ENCODE data around the gene CSNK1G1. TPM values are rescaled to one million over a fixed set of nuclear protein-coding genes. Genes with fewer than 3 reads are reported as not detected.
"Not testable (repeated sequence)": the region's sequence is repeated elsewhere in the genome, so short reads cannot be mapped to it uniquely, and the experiment has no call there.

Gene CSNK1G1
- total RNA-seq, 1 experiment from 2014 or later = 18.5 TPM

GRCh38 chr15:64137226-64137833 lies 218.6 kb downstream of the CSNK1G1 start:
- no peak for DNase-seq (ENCODE audit: low read depth, low spot score)
- in situ Hi-C loops (cut with HindIII; ENCODE audit: low pct_unique_long_range_greater_than_20kb, low sequenced_read_pairs) = no loop called here

DNA sequence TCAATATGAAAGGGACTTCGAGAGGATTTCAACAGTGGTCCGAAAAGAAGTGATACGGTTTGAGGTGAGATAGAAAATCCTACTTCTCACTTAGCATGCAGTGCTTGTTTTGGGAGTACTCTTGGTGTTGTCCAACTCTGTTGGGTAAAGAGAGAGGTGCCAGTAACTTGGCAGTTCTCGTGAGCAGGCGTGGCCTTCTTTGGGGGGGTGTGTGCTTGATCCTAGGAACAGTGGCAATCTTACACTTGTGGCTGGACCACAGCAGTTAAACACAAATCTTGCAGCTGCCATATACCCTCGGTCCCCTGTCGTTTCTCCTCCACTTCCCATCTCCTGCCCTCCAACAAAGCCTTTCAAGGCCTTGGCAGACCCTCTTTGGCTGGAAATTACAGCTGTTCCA lies 219.6 kb downstream of the CSNK1G1 start:
- in situ Hi-C loops (cut with HindIII; ENCODE audit: low pct_unique_long_range_greater_than_20kb, low sequenced_read_pairs) = no loop called here

GRCh38 chr15:64134345-64134829 lies 221.6 kb downstream of the CSNK1G1 start:
- DNase-seq (ENCODE audit: low read depth, low spot score) = no peak
- in situ Hi-C loops (cut with HindIII; ENCODE audit: low pct_unique_long_range_greater_than_20kb, low sequenced_read_pairs) = no loop called here

More for the DNA sequence above, 219.6 kb downstream of the CSNK1G1 start:
- DNase-seq (ENCODE audit: low read depth, low spot score) = no peak

DNA sequence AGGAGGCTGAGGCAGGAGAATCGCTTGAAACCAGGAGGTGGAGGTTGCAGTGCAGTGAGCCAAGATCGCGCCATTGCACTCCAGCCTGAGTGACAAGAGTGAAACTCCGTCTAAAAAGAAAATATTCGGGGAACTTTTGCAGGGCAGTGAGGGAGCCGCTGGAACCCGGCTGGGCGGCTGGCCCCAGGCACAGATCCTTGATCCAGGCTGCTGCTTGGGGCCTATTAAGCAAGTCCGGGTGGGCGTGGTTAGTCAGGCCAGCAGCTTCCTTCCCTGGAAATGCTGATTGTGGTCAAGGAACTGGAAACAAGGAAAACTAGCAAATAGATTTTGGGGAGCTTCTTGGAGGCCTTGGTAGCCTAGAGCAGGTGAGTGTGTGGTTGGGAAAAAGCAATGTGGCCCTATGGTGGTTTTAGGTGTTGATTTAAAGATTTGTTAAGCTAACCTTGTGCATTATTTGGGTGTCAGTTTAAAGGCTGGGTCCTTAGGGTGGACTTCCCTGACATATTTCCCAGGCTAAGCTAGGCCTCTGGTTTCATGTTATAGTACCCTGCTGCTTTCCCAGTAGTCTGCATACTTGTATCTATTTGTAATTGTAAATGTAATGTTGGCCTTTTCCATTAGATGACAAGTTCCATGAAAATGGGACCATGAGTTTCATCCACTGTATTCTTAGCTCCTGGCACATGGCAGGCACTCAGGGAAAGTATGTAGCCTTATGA lies 222.2 kb downstream of the CSNK1G1 start:
- in situ Hi-C loops (cut with HindIII; ENCODE audit: low pct_unique_long_range_greater_than_20kb, low sequenced_read_pairs) = no loop called here
- no peak for DNase-seq (ENCODE audit: low read depth, low spot score)

DNA sequence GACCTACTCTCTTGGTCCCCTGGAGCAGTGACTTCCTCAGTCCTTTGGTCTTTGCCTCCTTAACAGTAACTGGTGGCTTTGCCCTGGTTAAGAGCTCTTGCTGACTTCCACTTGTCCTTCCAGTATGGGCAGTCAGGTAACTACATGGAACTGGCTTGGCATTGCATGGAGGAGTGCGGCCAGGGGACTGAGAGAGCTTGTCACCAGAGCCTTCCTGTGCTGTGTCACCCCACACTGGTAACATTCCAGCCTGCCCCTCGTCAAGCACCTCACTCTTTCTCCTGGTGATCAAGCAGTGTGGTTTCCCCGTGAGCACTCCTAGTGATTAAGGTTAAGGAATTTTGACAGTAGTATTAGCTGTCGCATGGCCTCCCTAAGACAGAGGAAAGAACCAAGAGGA lies 223.8 kb downstream of the CSNK1G1 start:
- DNase-seq (ENCODE audit: low read depth, low spot score) = no peak
- in situ Hi-C loops (cut with HindIII; ENCODE audit: low pct_unique_long_range_greater_than_20kb, low sequenced_read_pairs) = no loop called here

DNA sequence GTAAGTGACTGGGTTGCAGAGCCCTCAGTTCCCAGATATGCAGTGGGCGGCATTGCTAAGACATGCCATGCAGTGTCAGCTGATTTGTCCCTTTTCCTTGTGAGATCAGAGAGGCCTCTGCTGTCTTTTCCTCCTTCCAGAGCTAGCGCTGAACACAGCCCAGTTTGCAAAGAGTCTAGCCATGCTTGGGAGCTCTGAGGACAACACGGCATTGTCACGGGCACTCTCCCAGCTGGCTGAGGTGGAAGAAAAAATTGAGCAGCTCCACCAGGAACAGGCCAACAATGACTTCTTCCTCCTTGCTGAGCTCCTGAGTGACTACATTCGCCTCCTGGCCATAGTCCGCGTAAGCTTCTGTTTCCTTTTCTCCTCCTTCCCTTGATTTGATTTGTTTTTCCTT lies 224.4 kb downstream of the CSNK1G1 start:
- DNase-seq (ENCODE audit: low read depth, low spot score) = no peak
- in situ Hi-C loops (cut with HindIII; ENCODE audit: low pct_unique_long_range_greater_than_20kb, low sequenced_read_pairs) = no loop called here

- no peak for DNase-seq (ENCODE audit: low read depth, low spot score)
- in situ Hi-C loops (cut with HindIII; ENCODE audit: low pct_unique_long_range_greater_than_20kb, low sequenced_read_pairs) = no loop called here
These were observed 225.8 kb downstream of the CSNK1G1 start for GRCh38 chr15:64130159-64130558.

- no peak for DNase-seq (ENCODE audit: low read depth, low spot score)
- in situ Hi-C loops (cut with HindIII; ENCODE audit: low pct_unique_long_range_greater_than_20kb, low sequenced_read_pairs) = no loop called here
These were observed 228.3 kb downstream of the CSNK1G1 start for GRCh38 chr15:64127521-64128270.

GRCh38 chr15:64125978-64126377 lies 230.0 kb downstream of the CSNK1G1 start:
- in situ Hi-C loops (cut with HindIII; ENCODE audit: low pct_unique_long_range_greater_than_20kb, low sequenced_read_pairs) = no loop called here
- DNase-seq (ENCODE audit: low read depth, low spot score) = peak; percentile 92

- DNase-seq (ENCODE audit: low read depth, low spot score) = peak; percentile 96
- in situ Hi-C loops (cut with HindIII; ENCODE audit: low pct_unique_long_range_greater_than_20kb, low sequenced_read_pairs) = no loop called here
These were observed 233.0 kb downstream of the CSNK1G1 start for GRCh38 chr15:64122936-64123351.

DNA sequence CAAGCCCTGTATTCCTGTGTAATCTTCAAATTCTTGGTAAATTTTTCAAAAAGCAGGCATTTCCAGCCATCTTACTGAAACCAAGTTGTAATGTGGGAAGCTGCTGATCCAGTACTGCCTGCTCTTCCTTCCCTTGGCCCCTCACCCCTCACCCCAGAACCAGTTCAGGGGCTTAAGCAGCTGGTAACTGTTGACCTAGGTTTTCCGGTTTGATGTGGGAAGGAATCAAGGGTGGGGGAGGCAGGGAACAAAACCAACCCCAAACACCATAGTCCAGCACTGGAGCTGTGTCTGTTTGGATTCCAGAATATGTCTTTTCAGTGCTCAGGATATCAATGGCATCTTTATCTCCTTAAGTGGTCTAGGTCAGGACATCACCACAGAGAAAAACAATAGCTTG lies 233.5 kb downstream of the CSNK1G1 start:
- DNase-seq (ENCODE audit: low read depth, low spot score) = no peak
- in situ Hi-C loops (cut with HindIII; ENCODE audit: low pct_unique_long_range_greater_than_20kb, low sequenced_read_pairs) = no loop called here

GRCh38 chr15:64121614-64122013 lies 234.4 kb downstream of the CSNK1G1 start:
- in situ Hi-C loops (cut with HindIII; ENCODE audit: low pct_unique_long_range_greater_than_20kb, low sequenced_read_pairs) = no loop called here
- DNase-seq (ENCODE audit: low read depth, low spot score) = no peak

GRCh38 chr15:64120322-64120721 lies 235.7 kb downstream of the CSNK1G1 start:
- DNase-seq (ENCODE audit: low read depth, low spot score); in situ Hi-C loops (cut with HindIII; ENCODE audit: low pct_unique_long_range_greater_than_20kb, low sequenced_read_pairs): not testable (repeated sequence)

DNA sequence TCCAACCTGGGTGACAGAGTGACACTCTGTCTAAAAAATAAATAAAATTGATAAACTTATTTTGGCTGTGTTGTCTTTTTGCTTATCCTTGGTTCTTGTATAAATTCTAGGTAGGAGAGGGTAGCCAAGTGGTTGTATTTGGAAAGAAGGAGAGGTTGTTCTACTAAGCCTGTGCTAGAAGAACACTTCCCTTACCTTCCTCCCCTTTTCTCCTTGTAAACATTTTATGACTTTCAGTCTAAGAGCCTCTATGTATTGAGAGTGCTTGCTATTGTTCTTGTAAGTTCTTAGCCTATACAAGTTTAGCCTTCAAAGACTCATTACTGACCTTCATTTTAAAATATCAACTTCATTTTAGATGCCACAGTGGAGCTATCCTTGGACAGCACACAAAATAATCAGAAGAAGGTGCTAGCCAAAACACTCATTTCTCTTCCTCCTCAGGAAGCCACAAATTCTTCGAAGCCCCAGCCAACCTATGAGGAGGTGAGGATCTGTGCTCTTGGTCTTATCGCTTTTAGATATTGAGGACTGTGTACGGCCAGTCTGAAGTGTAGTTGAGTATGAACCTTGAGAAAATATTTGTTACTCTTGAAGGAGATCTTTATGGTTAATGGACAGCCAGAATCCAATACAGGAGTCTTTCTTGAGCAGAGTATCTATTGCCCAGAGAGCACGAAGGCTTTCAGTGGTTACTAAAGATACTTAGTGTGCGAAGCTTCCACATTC lies 238.1 kb downstream of the CSNK1G1 start:
- no peak for DNase-seq (ENCODE audit: low read depth, low spot score)
- in situ Hi-C loops (cut with HindIII; ENCODE audit: low pct_unique_long_range_greater_than_20kb, low sequenced_read_pairs) = no loop called here

All from SK-MEL-5 (cell line).